LHCN-M2 (cell line): ENCODE measurements around the gene TMTC2. TPM values are rescaled to one million over a fixed set of nuclear protein-coding genes. Genes with fewer than 3 reads are reported as not detected.
"Not testable (repeated sequence)": the region's sequence is repeated elsewhere in the genome, so short reads cannot be mapped to it uniquely, and the experiment has no call there.

Experiments
- DNase-seq: peaks from one replicate; pipeline ENCODE4 v3.0.0-alpha.2; 2012; ENCODE audit warnings: low read depth
- total RNA-seq: library from RNA; depleted of rRNA; stranded (reverse); fragments of >200 nt; gene quantifications from 2 replicates; pipeline ENCODE4 v1.2.3, GENCODE V29; 2014

The TMTC2 gene
- total RNA-seq, 1 experiment from 2014 or later = 1.2 TPM

GRCh38 chr12:82839796-82840195 is 153.1 kb downstream of the TMTC2 start:
- DNase-seq = no peak

- no peak for DNase-seq
Measured at GRCh38 chr12:82841487-82841904, 154.8 kb downstream of the TMTC2 start.

GRCh38 chr12:82842480-82842879 is 155.8 kb downstream of the TMTC2 start:
- no peak for DNase-seq

- DNase-seq = not testable (repeated sequence)
Measured at GRCh38 chr12:82845076-82845475, 158.4 kb downstream of the TMTC2 start.

GRCh38 chr12:82848845-82849244 is 162.1 kb downstream of the TMTC2 start:
- DNase-seq = no peak

GRCh38 chr12:82852529-82852928 is 165.8 kb downstream of the TMTC2 start:
- DNase-seq = no peak

GRCh38 chr12:82855872-82856271 is 169.2 kb downstream of the TMTC2 start:
- DNase-seq = no peak

- no peak for DNase-seq
Measured at GRCh38 chr12:82857276-82857675, 170.6 kb downstream of the TMTC2 start.

GRCh38 chr12:82857911-82858533 is 171.3 kb downstream of the TMTC2 start:
- no peak for DNase-seq

- no peak for DNase-seq
Measured at GRCh38 chr12:82858534-82858917, 171.8 kb downstream of the TMTC2 start.

GRCh38 chr12:82862069-82862841 is 175.5 kb downstream of the TMTC2 start:
- DNase-seq = no peak

- no peak for DNase-seq
Measured at GRCh38 chr12:82862876-82863649, 176.4 kb downstream of the TMTC2 start.

- no peak for DNase-seq
Measured at GRCh38 chr12:82866227-82866775, 179.6 kb downstream of the TMTC2 start.

- no peak for DNase-seq
Measured at GRCh38 chr12:82866946-82867345, 180.2 kb downstream of the TMTC2 start.

GRCh38 chr12:82867762-82868500 is 181.2 kb downstream of the TMTC2 start:
- no peak for DNase-seq

- DNase-seq = no peak
Measured at GRCh38 chr12:82870771-82871377, 184.2 kb downstream of the TMTC2 start.

- no peak for DNase-seq
Measured at GRCh38 chr12:82872088-82872487, 185.4 kb downstream of the TMTC2 start.

- no peak for DNase-seq
Measured at GRCh38 chr12:82873309-82873708, 186.6 kb downstream of the TMTC2 start.

- DNase-seq = no peak
Measured at GRCh38 chr12:82873951-82874350, 187.2 kb downstream of the TMTC2 start.

GRCh38 chr12:82874945-82875344 is 188.2 kb downstream of the TMTC2 start:
- DNase-seq = no peak

GRCh38 chr12:82876075-82876474 is 189.4 kb downstream of the TMTC2 start:
- DNase-seq = no peak
